Cardiac muscle cell (in vitro differentiated cells and primary cell): ENCODE data around the gene PPP6C. TPM values are rescaled to one million over a fixed set of nuclear protein-coding genes. Genes with fewer than 3 reads are reported as not detected.
"Not testable (repeated sequence)": the region's sequence is repeated elsewhere in the genome, so short reads cannot be mapped to it uniquely, and the experiment has no call there.

Source experiments
- DNase-seq, 2 donors: peaks; one replicate each; pipeline versions ENCODE4 v3.0.0 to v3.0.0-alpha.2; 2010 to 2017; ENCODE audit warnings: low read depth in 1 of 2, low spot score in 1 of 2
- H3K27ac ChIP-seq: fragments of 200-600 bp; sonication (generic); 2 replicates; pipeline ENCODE4 v1.5.1; 2016
- H3K27me3 ChIP-seq: fragments of 200-600 bp; sonication (generic); 2 replicates; pipeline ENCODE4 v1.6.0; 2016; ENCODE audit warnings: control low read depth
- H3K36me3 ChIP-seq: fragments of 200-600 bp; sonication (generic); 2 replicates; pipeline ENCODE4 v1.5.1; 2016; ENCODE audit warnings: control low read depth
- H3K4me1 ChIP-seq: fragments of 200-600 bp; sonication (generic); 2 replicates; pipeline ENCODE4 v1.8.1; 2017; ENCODE audit warnings: low read depth, mild to moderate bottlenecking, mixed run types
- H3K4me3 ChIP-seq: fragments of 200-600 bp; sonication (generic); 2 replicates; pipeline ENCODE4 v1.5.1; 2016; ENCODE audit warnings: mild to moderate bottlenecking
- H3K9me3 ChIP-seq: fragments of 200-600 bp; sonication (generic); 2 replicates; pipeline ENCODE4 v1.5.1; 2017; ENCODE audit warnings: low read depth, mild to moderate bottlenecking, control low read depth
- CTCF ChIP-seq: IDR thresholded peaks from 2 replicates; pipeline ENCODE4 v1.5.1; 2012; ENCODE audit warnings: low read depth, mild to moderate bottlenecking, low read length
- polyA plus RNA-seq: library from polyadenylated mRNA; unstranded; fragments of >200 nt; fragmentation: Nextera tagmentation; extraction: Ambion mirVana; gene quantifications from 2 replicates; pipeline ENCODE4 v1.2.1, GENCODE V29; 2016
- total RNA-seq: library from RNA; depleted of rRNA; stranded (reverse); fragments of >200 nt; gene quantifications from 2 replicates; pipeline ENCODE4 v1.2.3, GENCODE V29; 2016

The PPP6C gene
- total and polyA plus RNA-seq, 2 experiments from 2014 or later, result 16.3 to 16.5 TPM

GRCh38 chr9:125202846-125203618, 13.4 kb upstream of the PPP6C start:
- H3K4me3 ChIP-seq, result no peak overlapping the region
- no peaks in the 10 kb centered on the region for H3K27me3 ChIP-seq
- no peak for TF ChIP-seq CTCF
- DNase-seq, result no peak
- H3K9me3 ChIP-seq, result no peaks in the 10 kb centered on the region
- H3K27ac ChIP-seq, result no peak overlapping the region
- peaks cover 8% of the 10 kb centered on the region for H3K36me3 ChIP-seq
- no peaks in the 10 kb centered on the region for H3K4me1 ChIP-seq

DNA sequence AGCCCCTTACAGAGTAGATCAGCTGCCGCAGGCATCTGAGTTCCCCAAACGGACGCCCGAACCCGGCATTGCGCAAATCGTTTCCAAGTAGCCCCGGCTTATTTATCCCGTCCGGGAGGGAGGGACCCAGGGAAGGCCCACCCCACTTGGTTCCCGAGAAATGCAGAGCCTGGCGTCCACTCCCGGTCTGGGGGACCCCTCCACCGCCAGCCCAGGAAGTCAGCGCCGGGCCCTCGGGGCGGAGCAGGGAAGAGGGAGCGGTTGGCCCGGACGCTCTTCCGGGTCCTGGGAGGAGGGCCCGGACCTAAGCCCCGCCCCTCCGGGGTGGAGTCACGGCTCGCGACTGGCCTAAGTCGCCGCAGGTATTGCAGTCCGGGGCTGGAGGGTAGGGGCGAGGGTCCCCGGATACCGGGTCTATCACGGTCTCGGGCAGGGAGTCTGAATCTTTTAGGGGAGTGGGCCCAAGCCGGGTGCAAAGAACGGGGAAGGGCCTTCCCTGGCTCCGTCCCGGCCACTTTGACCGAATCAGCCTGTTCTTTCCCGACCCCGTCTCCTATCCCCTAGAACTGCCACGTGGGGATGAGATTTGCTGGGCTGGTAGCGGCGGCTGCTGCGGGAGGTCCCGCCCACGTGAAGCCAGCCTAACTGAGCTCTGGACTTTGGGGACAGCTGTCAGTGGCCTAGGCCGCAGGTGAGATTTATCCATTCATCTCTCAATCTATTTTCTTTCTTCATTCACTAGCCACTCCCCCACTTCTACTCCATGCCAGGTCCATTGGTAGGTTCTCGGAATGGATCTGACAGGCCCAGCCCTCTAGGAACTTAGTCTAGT, 10.8 kb upstream of the PPP6C start, which contains the start of gene RABEPK:
RABEPK (plus strand) TSS at position 327 of the 832 bp plus-strand sequence. CDS start 2,472 bp downstream, outside the sequence.
- Histone ChIP-seq H3K27ac (peak within 1 kb of the TSS; percentile 84), H3K4me3 (peak within 1 kb of the TSS; percentile 80), H3K9me3 (no peaks in the 10 kb centered on the region), H3K36me3 (no peaks in the 10 kb centered on the region), H3K4me1 (no peaks in the 10 kb centered on the region), H3K27me3 (no peaks in the 10 kb centered on the region)
- DNase-seq, result peak; percentile 96 to 98
- no peak for TF ChIP-seq CTCF

- not testable (repeated sequence) for H3K4me3 ChIP-seq, H3K9me3 ChIP-seq, DNase-seq, H3K27ac ChIP-seq, H3K36me3 ChIP-seq, H3K4me1 ChIP-seq, H3K27me3 ChIP-seq
These were observed 6.0 kb upstream of the PPP6C start for GRCh38 chr9:125195591-125195990.

- not testable (repeated sequence) for H3K27me3 ChIP-seq, H3K4me1 ChIP-seq, H3K36me3 ChIP-seq, H3K9me3 ChIP-seq, H3K27ac ChIP-seq, DNase-seq, H3K4me3 ChIP-seq
These were observed 4.9 kb upstream of the PPP6C start for GRCh38 chr9:125194466-125194865.

DNA sequence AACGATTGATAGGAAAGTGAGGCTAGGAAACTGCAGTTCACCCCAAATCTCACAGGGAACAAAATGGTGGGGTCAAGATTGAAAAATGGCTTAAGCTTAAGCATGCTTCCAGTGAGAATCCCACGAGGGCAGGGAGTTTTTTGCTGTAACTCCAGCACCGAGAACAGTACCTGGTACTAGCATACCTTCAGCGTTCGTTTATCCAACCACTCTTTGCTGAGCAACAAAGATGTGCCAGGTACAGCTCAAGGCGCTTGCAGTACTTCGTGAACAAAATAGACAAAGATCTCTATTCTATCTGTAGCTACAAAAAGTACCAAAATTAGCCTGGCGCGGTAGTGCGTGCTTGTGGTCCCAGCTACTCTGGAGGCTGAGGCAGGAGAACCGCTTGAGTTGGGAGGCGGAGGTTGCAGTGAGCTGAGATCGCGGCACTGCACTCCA, 778 bp upstream of the PPP6C start:
- DNase-seq, result peak; percentile 4 to 18
- no peaks in the 10 kb centered on the region for H3K9me3 ChIP-seq
- no peaks in the 10 kb centered on the region for H3K4me1 ChIP-seq
- H3K36me3 ChIP-seq, result no peaks in the 10 kb centered on the region
- H3K27me3 ChIP-seq, result no peaks in the 10 kb centered on the region
- peak overlapping the region; percentile 98 for H3K27ac ChIP-seq
- no peak for TF ChIP-seq CTCF
- H3K4me3 ChIP-seq, result peak overlapping the region; percentile 87

DNA sequence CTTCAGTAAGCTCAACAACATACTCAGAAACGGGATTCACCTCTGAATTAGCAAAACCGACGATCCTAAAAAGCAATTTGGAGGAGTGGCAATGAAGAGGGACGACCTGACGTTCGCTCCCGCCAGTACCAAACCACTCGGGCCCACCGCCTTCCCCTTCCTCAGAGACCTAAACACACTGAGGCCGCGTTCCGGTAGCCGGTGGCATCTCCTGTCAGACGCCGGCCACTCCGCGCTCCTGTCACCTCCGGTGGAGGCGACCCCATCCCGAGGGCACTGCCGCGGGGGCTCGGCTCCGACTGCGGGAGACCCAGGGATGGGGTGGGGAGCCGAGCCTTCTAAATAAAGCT, 617 bp downstream of the PPP6C start:
- H3K4me1 ChIP-seq, result no peaks in the 10 kb centered on the region
- H3K27me3 ChIP-seq, result no peaks in the 10 kb centered on the region
- H3K36me3 ChIP-seq, result no peaks in the 10 kb centered on the region
- DNase-seq, result peak in 1 of 2 donors; percentile 42
- H3K9me3 ChIP-seq, result no peaks in the 10 kb centered on the region
- H3K4me3 ChIP-seq, result peak overlapping the region; percentile 87
- peak overlapping the region; percentile 98 for H3K27ac ChIP-seq
- no peak for TF ChIP-seq CTCF
